Kidney (tissue), 14 donors: Measurements from ENCODE around the gene TRPV5. TPM values are rescaled to one million over a fixed set of nuclear protein-coding genes. Genes with fewer than 3 reads are reported as not detected.

Experiments
- DNase-seq, 5 donors: peaks; one replicate each; pipeline ENCODE4 v3.0.0-alpha.2; 2013 to 2020
- FAIRE-seq: peaks from 2 replicates; lab custom pipeline; 2012; peaks lifted over from hg19 to GRCh38; lab: Jason Lieb, UNC
- H3K27ac ChIP-seq, 2 donors: one replicate each; pipeline ENCODE4 v1.7.0; 2013; ENCODE audit warnings: low read depth in 2 of 2, low read length in 2 of 2, inconsistent platforms in 1 of 2
- H3K27me3 ChIP-seq: one replicate; pipeline ENCODE4 v1.7.1; 2013; ENCODE audit warnings: low read length, inconsistent platforms; ENCODE audit not compliant: control insufficient read depth, insufficient read depth
- H3K36me3 ChIP-seq, 3 donors: one replicate each; pipeline versions ENCODE4 v1.7.0 to v1.7.1; 2013; ENCODE audit warnings: low read length in 3 of 3, control low read depth in 1 of 3, inconsistent platforms in 1 of 3; ENCODE audit not compliant: insufficient read depth in 3 of 3, control insufficient read depth in 2 of 3
- H3K4me1 ChIP-seq, 3 donors: one replicate each; pipeline versions ENCODE4 v1.7.0 to v1.7.1; 2013; ENCODE audit warnings: low read length in 3 of 3, inconsistent platforms in 1 of 3, low read depth in 1 of 3; ENCODE audit not compliant: control insufficient read depth in 2 of 3, insufficient read depth in 2 of 3
- H3K4me3 ChIP-seq, 3 donors: one replicate each; pipeline versions ENCODE4 v1.7.0 to v1.8.1; 2013; ENCODE audit warnings: low read length in 3 of 3, control low read depth in 1 of 3, inconsistent platforms in 1 of 3
- H3K9ac ChIP-seq, 3 donors: one replicate each; pipeline versions ENCODE4 v1.7.0 to v1.7.1; 2013; ENCODE audit warnings: low read length in 3 of 3, control low read depth in 1 of 3, inconsistent platforms in 1 of 3
- H3K9me3 ChIP-seq, 3 donors: one replicate each; pipeline versions ENCODE4 v1.7.0 to v1.7.1; 2013; ENCODE audit warnings: low read length in 3 of 3, control low read depth in 1 of 3, inconsistent platforms in 1 of 3; ENCODE audit not compliant: control insufficient read depth in 2 of 3, insufficient read depth in 1 of 3
- CTCF ChIP-seq: IDR thresholded peaks from 3 replicates; pipeline ENCODE4 v1.5.1; 2012; ENCODE audit warnings: mild to moderate bottlenecking, moderate library complexity, borderline replicate concordance; ENCODE audit not compliant: insufficient read depth; ENCODE audit errors: extremely low read depth
- intact Hi-C: fragments of 100-400 bp; cut with DNase I; formaldehyde crosslinking; loops from one replicate; pipeline ENCODE4 v1.11.1; 2022
- polyA plus RNA-seq: library from polyadenylated mRNA; stranded (reverse); fragments of 350-450 nt; fragmentation: Illumina TruSeq; extraction: RNeasy Lipid Tissue Mini Kit (QIAGEN cat#74804); gene quantifications from one replicate; pipeline ENCODE4 v1.2.3, GENCODE V29; 2014; ENCODE audit warnings: low read depth, low replicate concordance; ENCODE audit not compliant: insufficient read depth
- total RNA-seq: library from RNA; stranded (reverse); fragmentation: NEBNext Ultra II Directional; extraction: Animal tissue kit (Norgen Biotek cat#: 25700); gene quantifications from one replicate; pipeline ENCODE4 v1.2.1, GENCODE V29; 2021
- donor health status: control.
- donor health status: control.
- donor health status: control.
- donor health status: control.
- donor health status: control.
- donor health status: DM: yes; HTN: yes; CAD: no.
- donor health status: Normal renal cell carcinoma (clear cell type).

Gene TRPV5
- total and polyA plus RNA-seq, 2 donors from 2014 or later = 1.3 to 1.4 TPM

- no peaks in the 10 kb centered on the region for H3K36me3 ChIP-seq
- FAIRE-seq (no peak), DNase-seq (no peak)
- H3K9me3 ChIP-seq = peaks cover 0 to 3% (median 0%) of the 10 kb centered on the region in 3 donors
- no peak for TF ChIP-seq CTCF
- H3K4me1 ChIP-seq = no peaks in the 10 kb centered on the region
- no peak overlapping the region for H3K4me3 ChIP-seq
- H3K9ac ChIP-seq = no peak overlapping the region
- intact Hi-C loops = no loop called here
- no peaks in the 10 kb centered on the region for H3K27me3 ChIP-seq
- no peak overlapping the region for H3K27ac ChIP-seq
Measured at GRCh38 chr7:142954680-142955268, 21.2 kb upstream of the TRPV5 start.

GRCh38 chr7:142950235-142950634 lies 16.7 kb upstream of the TRPV5 start:
- FAIRE-seq (no peak), DNase-seq (no peak)
- no peak for TF ChIP-seq CTCF
- no peaks in the 10 kb centered on the region for H3K27me3 ChIP-seq
- H3K36me3 ChIP-seq = no peaks in the 10 kb centered on the region
- H3K27ac ChIP-seq = no peak overlapping the region
- no peak overlapping the region for H3K9ac ChIP-seq
- H3K4me1 ChIP-seq = no peaks in the 10 kb centered on the region
- intact Hi-C loops = no loop called here
- no peak overlapping the region for H3K4me3 ChIP-seq
- H3K9me3 ChIP-seq = peaks cover 0 to 3% (median 0%) of the 10 kb centered on the region in 3 donors

GRCh38 chr7:142948603-142949002 lies 15.1 kb upstream of the TRPV5 start:
- Histone ChIP-seq H3K4me3 (no peak overlapping the region), H3K4me1 (no peaks in the 10 kb centered on the region), H3K9ac (no peak overlapping the region), H3K9me3 (no peaks in the 10 kb centered on the region), H3K27ac (no peak overlapping the region), H3K27me3 (no peaks in the 10 kb centered on the region), H3K36me3 (no peaks in the 10 kb centered on the region)
- TF ChIP-seq CTCF = no peak
- DNase-seq (no peak), FAIRE-seq (no peak)
- intact Hi-C loops = no loop called here

GRCh38 chr7:142945001-142945400 lies 11.5 kb upstream of the TRPV5 start:
- Histone ChIP-seq H3K36me3 (no peaks in the 10 kb centered on the region), H3K9me3 (no peaks in the 10 kb centered on the region), H3K27ac (no peak overlapping the region), H3K4me1 (no peaks in the 10 kb centered on the region), H3K4me3 (no peak overlapping the region), H3K27me3 (no peaks in the 10 kb centered on the region), H3K9ac (no peak overlapping the region)
- FAIRE-seq = no peak
- TF ChIP-seq CTCF = no peak
- DNase-seq = no peak
- intact Hi-C loops = no loop called here
